ENCODE data around the gene CYLC1. TPM values are rescaled to one million over a fixed set of nuclear protein-coding genes. Genes with fewer than 3 reads are reported as not detected.

Gene CYLC1
- not detected in 2 replicates for total RNA-seq

GRCh38 chrX:83860846-83861245, at the start of gene CYLC1:
Gene CYLC1, plus strand, starts transcription at chrX:83861146. Its CDS starts 37 bp downstream, at chrX:83861183.

